Renal cortex interstitium (tissue), 11 donors: ENCODE measurements around the gene STOML1. TPM values are rescaled to one million over a fixed set of nuclear protein-coding genes. Genes with fewer than 3 reads are reported as not detected.

ENCODE experiments used
- DNase-seq, 11 donors: peaks; one replicate each; pipeline ENCODE4 v3.0.0-alpha.2; 2013; ENCODE audit warnings: low read depth in 9 of 11, low spot score in 4 of 11; ENCODE audit errors: extremely low read depth in 1 of 11
- polyA plus RNA-seq, 3 donors: library from polyadenylated mRNA; unstranded; fragments of 120-200 nt; gene quantifications; one replicate each; pipeline ENCODE4 v1.2.1, GENCODE V29; 2013; ENCODE audit not compliant: insufficient read length in 3 of 3

Gene STOML1
- polyA plus RNA-seq, 3 donors, result 12.2 to 14.3 (median 13.8) TPM

DNA sequence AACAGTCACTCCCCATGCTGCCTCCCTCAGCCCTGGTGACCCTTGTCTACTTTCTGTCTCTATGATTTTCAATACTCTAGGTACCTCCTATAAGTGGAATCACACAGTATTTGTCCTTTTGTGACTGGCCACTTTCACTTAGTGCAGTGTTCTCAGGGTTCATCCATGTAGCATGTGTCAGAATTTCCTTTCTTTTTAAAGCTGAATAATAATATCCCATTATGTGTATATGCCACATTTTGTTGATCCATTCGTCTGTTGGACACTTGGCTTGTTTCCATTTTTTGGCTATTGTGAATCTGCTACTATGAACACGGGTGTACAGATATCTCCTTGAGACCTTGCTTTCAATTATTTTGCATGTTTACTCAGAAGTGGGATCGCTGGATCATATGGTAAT lies 36.6 kb upstream of the STOML1 start:
- DNase-seq, result no peak

DNA sequence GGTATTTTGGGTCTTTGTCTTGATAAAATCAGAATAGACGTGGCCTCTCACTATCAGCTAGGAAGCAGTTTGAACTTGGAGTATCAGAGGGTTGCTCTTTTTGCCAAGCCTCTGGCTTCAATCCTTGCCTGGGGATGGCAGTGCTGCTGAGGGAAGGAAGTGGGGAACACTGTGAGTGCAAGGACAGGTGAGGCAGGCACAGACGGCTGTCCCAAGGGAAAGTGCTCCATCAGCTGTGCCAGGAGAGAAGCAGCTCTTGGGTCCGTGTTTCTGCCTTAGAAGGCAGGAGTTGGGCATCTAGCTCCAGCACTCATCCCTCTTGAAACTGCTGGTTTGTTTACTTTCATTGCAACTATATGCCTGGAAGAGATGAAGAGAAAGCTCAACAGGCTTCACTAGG lies 35.6 kb upstream of the STOML1 start:
- DNase-seq, result no peak

DNA sequence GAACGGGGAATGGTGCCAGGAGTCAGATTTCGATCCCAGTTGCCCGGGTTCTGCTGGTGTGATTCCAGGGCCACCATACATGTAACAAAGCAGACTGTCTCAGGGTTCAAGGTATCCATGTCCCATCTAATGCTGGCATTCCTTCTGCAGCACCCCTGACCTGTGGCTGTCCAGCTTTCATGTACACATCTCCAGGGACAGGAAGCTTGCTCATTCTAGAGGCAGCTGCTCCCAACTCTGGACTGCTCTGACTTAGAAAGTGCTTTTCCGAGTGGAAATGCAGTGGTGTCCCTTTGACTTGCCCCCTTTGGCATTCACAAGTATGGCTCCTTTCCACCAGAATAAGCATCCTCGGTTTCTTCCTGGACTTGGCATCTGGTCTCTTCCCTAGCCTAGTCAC lies 33.3 kb upstream of the STOML1 start:
- DNase-seq, result no peak

DNA sequence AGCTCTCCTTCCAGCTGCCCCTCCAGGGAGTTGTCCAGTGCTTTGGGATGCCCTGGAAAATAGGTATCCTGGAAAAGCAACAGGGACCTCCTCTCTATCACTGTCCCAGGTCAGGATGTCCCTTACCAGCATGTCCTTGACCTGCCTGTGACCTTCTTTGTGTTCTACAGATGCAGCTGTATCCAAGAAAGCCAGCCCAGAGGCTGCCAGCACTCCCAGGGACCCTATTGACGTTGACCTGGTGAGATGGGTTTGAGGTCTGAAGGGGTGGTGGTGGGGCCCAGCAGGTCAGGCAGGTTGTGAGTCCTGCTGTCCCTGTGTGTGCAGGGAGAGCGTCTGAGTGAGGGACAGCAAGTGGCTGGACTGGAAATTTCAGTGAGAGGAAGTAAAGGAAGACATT lies 32.6 kb upstream of the STOML1 start:
- DNase-seq, result no peak

DNA sequence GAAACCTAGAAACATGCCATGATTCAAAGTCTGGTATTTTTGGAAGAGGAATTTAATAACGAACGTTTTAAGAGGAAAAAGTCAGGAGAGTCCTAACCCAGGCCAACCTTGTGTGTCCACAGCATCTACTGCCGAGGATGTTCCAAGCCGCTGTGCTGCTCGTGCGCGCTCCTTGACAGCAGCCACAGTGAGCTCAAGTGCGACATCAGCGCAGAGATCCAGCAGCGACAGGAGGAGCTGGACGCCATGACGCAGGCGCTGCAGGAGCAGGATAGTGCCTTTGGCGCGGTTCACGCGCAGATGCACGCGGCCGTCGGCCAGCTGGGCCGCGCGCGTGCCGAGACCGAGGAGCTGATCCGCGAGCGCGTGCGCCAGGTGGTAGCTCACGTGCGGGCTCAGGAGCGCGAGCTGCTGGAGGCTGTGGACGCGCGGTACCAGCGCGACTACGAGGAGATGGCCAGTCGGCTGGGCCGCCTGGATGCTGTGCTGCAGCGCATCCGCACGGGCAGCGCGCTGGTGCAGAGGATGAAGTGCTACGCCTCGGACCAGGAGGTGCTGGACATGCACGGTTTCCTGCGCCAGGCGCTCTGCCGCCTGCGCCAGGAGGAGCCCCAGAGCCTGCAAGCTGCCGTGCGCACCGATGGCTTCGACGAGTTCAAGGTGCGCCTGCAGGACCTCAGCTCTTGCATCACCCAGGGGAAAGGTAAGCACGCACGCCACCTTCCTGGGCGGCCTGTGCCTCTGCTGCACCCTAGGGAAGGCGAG lies 30.8 kb upstream of the STOML1 start:
- DNase-seq, result no peak

DNA sequence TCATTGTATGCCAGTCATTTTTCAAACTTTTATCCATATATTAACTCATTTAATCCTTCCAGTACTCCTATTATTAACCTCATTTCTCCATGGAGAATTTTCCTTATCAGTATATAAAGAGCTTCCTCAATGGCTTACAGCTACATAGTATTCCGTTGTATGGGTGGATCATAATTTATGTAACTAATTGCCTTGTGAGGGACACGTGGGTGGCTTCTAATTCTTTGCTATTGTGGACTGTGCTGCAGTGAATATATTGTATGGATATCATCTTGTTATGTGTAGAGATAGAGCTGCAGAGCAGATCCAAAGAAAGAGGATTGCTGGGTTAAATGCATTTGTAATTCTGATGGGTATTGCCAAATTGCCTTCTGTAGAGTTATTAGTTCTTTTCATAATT lies 27.6 kb upstream of the STOML1 start:
- DNase-seq, result no peak

DNA sequence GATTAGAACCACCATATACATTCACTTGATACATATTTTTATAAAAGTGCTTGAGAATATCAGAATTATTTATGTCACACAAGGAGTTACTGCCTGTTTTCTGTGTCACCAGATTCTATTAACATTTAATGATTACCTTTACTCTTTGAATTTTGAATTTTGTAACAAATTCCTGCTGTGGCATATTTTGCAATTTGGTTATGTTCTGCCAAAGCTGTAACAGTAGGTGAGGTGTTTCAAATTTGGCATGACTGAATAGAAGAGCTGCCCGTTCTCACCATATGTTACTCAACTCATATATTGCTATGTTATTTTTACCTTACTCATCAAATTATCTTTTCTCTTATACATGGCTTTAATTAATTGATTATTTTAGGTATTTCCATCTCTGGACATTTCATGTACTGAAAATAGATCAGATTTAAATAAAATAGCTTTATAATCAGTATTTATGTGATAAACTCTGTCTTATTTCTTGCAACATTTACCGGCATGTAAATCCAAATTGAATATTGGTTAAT lies 21.3 kb upstream of the STOML1 start:
- DNase-seq, result no peak

DNA sequence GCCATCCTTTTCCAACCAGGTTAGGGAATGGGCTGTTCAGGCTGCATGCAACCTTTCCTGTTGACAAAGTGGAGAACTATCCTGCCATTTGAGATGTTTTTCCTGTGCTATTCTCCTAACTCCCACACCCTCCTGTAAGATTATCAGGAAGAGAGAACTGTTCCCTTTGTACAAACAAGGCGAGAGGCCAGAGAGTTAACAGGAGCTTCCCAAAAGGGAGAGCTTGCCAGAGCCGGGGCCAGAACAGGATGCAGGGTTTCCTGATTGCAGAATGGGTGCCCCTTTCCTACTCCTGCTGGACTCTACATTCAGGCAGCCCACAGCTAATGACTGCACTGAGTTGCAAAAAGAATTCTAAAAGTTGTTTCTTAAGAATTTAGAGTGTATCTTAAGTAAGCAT lies 19.5 kb upstream of the STOML1 start:
- peak in 2 of 11 donors; percentile 10 to 14 for DNase-seq

DNA sequence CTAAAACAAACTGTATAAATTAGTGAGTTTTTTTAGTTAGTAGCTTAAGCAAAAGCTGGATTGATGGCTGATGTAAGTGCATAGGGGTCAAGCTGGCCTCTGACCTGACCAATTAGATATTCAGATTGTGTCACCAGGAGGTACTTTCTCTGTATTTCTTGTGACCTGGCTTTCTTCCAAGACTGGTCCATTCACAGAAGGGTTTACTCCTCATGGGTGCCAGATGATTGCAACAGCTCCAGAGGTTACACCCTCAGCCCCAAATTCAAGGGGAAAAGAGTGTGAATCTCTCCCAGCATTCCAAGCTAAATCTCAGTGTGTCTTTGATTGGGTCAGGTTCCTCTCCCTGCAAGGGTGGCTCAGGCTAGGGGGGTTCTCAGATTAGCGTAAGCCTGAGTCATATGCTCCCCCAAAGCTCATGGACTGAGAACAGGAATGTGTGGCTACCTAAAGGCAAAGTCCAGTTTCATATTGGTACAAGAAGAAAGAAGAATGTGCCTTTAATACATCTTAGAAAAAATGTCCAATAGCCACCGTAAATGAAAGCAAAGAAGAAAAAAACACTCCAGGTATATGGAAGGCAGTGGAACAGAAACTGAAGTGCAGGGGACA lies 18.9 kb upstream of the STOML1 start:
- no peak for DNase-seq

DNA sequence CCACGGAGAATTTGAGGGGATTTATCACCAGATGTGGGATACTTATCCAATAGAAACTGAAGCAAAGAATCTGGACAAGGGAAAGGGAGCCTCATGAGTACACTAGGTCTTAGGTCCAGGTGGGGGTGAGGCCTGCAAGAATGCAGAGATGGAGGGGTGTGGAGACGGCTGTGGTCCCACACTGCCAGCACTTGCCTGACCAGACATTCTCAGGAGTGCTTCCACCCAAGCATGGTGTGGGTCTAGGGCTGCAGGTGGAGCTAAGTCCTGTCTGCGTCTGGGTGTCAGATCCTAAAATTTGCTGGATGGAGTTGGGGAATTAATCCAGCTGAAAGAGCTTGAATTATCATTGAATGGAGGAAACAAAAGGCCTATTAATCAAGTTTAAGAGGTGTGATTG lies 16.8 kb upstream of the STOML1 start:
- no peak for DNase-seq

DNA sequence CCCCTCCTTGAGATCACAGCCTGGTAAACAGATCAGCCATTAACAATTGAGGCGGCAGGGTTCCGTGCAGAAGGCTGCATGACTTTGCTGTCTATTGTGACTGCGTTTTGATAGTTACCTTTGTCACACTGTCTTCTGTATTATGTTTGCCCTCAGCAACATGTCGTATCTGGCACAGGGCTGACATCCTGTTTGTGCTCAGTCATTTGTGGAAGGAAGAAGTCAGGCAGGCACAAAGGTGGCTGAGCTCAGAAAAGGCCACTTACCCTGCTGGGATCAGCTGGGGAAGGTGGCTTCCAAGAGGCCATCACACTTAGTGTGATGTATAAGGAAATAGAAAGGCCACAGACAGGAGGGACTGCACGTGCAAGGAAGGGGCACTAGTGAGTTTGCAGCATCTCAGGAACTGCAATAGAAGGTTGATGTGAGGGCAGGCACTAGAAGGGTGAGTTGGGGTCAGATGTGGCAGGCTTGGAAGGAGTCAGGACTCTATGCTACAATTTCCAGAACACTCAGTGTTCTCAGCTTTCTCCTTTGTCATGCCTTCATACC lies 15.8 kb upstream of the STOML1 start:
- no peak for DNase-seq

DNA sequence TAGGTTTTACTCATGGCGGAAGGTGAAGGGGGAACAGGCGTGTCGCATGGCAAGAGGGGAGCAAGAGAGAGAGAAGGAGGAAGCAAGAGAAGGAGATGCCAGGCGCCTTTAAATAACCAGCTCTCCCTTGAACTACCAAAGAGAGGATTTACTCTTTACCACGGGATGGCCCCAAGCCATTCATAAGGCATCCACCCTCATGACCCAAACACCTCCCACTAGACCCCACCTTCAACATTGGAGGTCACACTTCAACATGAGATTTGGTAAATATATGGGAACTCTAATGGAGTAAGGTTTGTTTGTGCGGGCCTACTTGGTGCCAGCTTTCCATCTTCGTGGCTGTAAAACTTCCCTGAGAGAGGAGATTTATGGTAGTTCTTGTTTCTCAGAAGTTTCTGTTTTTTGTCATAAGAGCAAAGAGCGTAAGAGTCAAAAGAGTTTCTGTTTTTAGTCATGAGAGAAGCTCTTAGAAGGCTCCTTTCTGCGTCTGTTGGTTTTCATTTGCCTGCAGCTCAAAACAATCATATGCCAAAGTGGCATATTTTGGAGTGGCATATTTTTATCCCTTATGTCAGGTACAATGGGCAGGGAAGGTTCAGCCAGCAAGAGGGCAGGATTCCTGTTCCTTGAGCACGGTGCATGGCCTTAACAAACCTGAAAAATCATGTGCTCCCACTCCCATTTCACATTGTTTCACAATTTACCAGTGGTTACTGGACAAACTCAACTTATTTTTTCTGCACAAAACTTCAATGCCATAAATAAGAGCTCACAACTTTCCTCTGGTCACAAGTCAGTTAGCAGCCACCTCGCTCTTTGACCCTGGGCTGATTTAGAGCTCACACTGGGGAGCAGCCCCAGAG lies 14.9 kb upstream of the STOML1 start:
- no peak for DNase-seq

DNA sequence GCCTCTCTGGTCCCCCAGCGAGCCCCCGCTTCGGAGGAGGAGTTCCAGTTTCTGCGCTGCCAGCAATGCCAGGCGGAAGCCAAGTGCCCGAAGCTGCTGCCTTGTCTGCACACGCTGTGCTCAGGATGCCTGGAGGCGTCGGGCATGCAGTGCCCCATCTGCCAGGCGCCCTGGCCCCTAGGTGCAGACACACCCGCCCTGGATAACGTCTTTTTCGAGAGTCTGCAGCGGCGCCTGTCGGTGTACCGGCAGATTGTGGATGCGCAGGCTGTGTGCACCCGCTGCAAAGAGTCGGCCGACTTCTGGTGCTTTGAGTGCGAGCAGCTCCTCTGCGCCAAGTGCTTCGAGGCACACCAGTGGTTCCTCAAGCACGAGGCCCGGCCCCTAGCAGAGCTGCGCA lies 5.9 kb upstream of the STOML1 start:
- DNase-seq, result no peak

DNA sequence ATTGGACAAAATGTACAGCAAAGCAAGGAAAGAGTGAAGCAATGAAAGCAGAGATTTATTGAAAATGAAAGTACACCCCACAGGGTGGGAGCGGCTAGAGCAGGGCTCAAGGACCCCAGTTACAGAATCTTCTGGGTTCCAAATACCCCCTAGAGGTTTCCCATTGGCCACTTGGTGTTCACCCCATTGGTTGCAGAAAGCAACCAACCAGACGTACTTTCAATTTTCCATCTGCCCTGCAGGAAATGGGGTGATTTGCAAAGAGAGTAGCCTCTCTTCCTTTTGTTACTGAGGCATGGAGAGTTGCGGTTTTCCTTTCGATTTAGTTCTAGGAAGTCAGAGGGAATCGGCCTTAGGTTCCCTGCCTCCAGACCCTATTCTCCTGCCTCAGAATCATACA lies 4.8 kb upstream of the STOML1 start:
- DNase-seq, result no peak

DNA sequence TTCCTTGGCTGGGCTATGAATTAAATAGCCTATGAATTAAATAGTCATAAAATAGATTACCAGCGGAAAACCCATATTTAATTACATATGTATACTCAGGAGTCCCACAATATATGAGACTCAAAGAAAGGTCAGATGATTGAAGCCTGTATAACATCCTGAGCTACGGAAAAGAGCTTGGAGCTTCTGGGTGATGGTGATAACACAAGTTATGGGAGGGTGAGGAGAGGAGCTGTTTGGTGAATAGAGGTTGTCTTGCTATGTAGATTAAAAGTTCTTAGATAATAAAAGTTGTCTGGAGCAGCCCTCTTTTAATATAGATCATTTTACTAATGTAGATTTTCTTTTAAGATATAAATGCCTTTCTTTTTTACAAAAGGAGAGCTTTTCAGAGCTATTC lies 4.2 kb upstream of the STOML1 start:
- DNase-seq, result no peak

DNA sequence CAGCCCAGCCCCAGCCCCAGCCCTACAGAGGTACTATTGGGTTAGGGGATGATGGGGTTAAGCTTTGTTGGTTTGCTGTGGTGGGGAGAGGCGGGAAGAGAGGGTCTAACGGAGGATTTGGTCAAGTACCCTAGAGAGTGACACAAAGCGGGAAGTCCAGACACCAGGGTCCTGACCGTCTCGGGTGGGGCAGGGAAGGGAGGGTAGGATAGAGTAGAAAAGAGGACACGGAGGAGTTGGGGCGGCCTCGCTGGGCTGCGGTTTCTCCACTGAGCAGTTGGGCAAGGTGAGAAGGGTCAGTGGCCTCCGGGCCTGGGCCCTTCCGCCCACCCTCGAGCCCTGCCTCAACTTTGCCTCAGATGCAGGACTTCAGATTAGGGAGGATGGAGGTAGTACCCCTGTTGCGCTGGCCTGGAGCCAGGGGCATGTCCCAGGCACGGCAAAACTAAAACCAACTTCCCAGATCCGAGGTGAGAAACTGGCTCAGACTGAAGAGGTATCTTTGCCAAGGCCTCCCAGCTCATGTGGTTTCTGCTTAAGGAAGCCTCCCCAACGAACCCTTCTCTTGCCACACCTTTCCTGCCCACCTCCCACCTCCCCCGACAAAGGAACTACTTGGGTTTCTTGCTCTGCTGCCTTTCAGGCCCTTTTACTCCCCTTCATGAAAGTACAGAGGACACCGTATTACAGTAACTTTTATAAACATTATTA lies 3.0 kb upstream of the STOML1 start:
- no peak for DNase-seq

DNA sequence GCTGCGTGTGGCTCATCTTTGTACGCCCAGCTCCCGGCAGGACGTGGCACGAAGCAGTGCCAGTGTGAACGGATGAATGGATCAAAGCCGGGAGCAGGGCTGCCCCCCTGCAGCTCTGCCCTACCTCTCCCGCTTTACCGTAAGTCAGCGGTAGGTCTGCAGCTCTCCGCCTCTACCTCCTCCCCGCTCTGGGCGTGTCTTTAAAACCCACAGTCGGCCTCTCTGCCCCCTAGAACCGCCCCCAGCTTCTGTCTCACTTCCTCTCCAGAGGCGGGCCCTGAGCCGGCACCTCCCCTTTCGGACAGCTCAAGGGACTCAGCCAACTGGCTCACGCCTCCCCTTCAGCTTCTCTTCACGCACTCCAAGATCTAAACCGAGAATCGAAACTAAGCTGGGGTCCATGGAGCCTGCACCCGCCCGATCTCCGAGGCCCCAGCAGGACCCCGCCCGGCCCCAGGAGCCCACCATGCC lies 2.4 kb upstream of the STOML1 start, which contains the start of gene PML:
Gene PML, plus strand, starts transcription at position 304 of the 471 bp plus-strand sequence. Its CDS starts 97 bp downstream, at position 401.
- peak; percentile 82 to 95 (median 89) for DNase-seq

DNA sequence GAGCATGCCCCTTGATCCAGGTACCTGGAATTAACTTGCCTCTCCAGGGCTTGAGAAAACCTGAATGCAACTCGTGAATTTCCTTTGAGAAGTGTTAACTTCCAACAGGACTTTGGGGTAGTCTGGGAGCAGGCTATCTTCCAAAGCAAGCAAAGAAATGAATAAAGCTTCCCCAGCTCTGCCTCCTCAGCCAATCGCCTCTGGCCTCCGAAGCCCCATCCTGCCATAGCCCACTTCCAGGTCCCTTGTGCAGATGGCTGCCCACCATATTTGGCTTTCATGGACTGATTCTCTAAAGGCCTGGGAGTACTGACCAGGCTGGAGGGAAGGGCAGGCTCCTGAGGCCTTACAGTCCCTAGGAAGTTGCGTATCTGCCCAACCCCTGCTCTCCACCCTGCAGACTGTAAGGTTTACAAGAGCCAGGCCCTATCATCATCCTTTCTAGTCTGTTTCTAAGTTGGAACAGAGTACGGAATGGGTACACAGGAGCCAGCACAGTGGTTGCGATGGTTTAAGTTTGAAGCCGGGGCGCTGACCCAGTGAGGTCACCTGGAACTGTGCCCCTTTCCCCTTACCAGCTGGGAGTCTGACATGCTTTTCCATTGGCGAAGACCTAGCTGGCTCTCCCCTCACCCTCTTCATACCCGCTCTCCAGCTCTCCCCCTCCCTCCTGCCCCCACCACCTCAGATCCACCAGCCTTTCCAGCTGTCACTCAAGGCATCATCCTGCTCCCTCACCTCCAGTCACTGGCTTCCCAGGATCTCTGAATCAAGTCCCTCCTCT lies 1.3 kb upstream of the STOML1 start:
- no peak for DNase-seq
